Eye (tissue), 1 donor: ENCODE results near the gene GP1BA.

ENCODE experiments used
- DNase-seq: peaks from one replicate; pipeline ENCODE4 v3.0.0-alpha.2; 2015

The GP1BA gene

DNA sequence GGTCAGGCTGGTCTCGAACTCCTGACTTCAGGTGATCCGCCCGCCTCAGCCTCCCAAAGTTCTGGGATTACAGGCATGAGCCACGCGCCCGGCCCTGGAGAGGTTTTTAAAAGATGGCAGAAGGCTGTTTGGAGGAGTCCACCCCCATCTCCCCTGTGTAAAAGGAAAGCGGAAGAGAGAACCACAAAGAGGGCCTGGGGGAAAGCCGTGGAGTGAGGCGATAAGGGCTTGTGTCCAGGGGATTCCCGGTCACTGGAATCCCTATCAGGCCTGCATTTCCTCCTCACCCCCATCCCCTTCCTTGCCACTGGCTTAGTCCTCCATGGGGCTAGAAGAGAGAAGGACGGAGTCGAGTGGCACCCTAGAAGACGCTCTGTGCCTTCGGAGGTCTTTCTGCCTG, at the start of gene GP1BA:
GP1BA (plus strand) TSS at position 315 of the 400 bp plus-strand sequence. CDS start 328 bp downstream, outside the sequence.
- DNase-seq: no peak

DNA sequence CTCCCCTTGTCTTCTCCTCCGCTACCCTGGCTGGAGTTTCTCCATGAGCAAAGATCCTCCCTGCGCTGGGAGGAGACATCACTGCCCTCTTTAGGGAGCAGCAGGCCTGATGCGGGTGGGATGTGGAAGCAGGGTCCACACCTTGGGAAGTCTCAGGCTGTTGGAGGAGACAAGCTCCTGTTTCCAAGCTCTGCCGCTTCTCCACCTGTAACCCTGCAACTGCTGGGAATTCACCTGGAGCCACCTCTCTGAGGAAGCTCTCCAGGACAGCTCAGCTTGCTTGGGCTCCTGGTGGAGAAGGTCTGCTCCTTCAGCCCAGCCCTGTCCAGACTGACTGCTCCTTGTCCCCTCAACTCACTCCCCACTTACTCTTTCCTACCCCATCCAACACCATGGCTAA, 47.6 kb upstream of the GP1BA start:
- no peak for DNase-seq

GRCh38 chr17:4886830-4887229, 45.2 kb upstream of the GP1BA start:
- DNase-seq: no peak

DNA sequence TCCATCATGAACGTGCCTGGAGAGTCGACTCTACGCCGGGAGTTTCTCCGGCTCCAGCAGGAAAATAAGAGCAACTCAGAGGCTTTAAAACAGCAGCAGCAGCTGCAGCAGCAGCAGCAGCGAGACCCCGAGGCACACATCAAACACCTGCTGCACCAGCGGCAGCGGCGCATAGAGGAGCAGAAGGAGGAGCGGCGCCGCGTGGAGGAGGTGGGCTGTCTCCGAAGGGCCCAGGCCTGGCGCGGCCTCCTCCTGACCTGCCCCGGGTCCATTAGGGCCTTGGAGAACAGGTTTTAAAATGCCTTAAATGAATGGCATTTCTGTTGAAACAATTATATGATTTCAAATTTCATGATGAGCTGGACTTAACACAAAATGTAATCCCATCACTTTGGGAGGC, 44.5 kb upstream of the GP1BA start:
- DNase-seq: no peak

- DNase-seq: no peak
Observed at GRCh38 chr17:4891411-4892410, 40.4 kb upstream of the GP1BA start.

- no peak for DNase-seq
Observed at GRCh38 chr17:4892499-4893221, 39.4 kb upstream of the GP1BA start.

- DNase-seq: no peak
Observed at GRCh38 chr17:4893272-4893671, 38.8 kb upstream of the GP1BA start.

- no peak for DNase-seq
Observed at GRCh38 chr17:4893721-4894560, 38.1 kb upstream of the GP1BA start.

DNA sequence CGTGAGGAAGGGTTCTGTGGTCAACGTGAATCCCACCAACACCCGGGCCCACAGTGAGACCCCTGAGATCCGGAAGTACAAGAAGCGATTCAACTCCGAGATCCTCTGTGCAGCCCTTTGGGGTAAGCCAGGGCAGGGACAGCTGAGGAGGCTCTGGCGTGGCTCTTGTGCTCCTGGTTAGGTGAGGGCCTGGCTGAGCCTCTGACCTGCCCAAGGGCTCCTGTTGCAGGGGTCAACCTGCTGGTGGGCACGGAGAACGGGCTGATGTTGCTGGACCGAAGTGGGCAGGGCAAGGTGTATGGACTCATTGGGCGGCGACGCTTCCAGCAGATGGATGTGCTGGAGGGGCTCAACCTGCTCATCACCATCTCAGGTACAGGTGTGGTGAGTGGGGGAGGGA, 37.0 kb upstream of the GP1BA start:
- DNase-seq: no peak

- no peak for DNase-seq
Observed at GRCh38 chr17:4895657-4896331, 36.3 kb upstream of the GP1BA start.

DNA sequence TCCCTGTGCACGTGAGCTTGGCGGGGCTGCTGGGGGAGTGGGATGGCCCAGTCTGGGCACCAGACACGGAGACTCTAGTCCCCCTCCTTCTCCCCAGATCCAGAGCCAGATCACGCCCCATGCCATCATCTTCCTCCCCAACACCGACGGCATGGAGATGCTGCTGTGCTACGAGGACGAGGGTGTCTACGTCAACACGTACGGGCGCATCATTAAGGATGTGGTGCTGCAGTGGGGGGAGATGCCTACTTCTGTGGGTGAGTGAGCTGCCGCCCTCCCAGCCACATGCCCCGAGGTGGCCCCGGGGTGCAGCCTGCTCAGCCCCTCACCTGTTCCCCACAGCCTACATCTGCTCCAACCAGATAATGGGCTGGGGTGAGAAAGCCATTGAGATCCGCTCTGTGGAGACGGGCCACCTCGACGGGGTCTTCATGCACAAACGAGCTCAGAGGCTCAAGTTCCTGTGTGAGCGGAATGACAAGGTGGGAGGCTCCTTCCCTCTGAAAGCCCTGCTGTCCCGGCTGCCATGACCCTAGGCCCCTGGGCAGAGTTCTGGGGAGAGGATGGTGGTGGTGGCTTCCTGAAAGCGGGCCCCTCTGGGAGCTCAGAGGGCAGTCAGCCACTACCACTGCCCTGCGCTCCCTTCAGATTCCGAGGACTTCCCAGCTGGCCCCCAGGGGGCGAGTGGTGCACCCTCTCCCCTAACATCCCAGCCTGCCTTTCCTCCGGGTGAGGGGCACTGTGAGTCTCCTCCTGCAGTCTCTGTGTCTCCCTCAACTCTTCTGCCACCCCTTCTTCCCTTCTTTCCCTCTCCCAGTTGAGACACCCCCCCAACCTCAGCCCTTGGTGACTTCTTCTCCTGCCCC, 35.5 kb upstream of the GP1BA start:
- DNase-seq: no peak

DNA sequence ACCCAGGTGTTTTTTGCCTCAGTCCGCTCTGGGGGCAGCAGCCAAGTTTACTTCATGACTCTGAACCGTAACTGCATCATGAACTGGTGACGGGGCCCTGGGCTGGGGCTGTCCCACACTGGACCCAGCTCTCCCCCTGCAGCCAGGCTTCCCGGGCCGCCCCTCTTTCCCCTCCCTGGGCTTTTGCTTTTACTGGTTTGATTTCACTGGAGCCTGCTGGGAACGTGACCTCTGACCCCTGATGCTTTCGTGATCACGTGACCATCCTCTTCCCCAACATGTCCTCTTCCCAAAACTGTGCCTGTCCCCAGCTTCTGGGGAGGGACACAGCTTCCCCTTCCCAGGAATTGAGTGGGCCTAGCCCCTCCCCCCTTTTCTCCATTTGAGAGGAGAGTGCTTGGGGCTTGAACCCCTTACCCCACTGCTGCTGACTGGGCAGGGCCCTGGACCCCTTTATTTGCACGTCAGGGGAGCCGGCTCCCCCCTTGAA, 34.8 kb upstream of the GP1BA start:
- no peak for DNase-seq

DNA sequence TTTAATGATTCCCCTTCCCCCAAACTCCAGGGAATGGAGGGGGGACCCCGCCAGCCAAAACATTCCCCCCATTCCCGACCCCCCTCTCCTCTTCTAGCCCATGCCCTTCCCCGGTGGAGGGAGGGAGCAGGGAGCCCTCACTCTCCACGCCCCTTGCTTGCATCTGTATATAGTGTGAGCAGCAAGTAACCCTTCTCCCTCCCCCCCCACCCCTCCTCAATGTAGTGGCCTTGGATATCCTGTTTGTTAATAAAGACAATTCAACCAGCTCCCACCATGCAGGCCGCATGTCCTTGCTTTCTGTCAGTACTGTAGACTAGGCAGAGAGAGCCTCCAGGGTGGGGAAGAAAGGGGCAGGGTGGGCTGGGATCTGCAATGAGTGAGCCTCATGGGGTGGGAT, 34.3 kb upstream of the GP1BA start:
- DNase-seq: no peak

DNA sequence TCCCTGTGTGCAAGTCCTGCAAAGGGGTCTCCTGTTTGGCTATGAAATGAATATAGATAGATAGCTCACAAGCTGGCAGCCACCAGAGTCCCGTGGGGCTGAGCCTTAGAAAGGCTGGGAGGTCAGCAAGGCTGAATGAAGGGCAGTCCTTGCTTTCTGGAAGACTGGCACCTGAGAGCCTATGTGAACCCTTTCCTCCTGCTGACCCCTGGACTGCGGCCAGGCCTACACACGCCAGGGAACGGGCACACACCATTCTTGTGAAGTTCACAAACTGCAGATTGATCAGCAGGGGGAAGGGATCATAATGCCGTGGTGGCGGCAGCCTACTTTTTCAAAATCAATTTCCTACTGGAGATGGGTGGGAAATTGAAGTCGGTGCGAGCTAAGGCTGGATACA, 33.7 kb upstream of the GP1BA start:
- peak; percentile 12 for DNase-seq

DNA sequence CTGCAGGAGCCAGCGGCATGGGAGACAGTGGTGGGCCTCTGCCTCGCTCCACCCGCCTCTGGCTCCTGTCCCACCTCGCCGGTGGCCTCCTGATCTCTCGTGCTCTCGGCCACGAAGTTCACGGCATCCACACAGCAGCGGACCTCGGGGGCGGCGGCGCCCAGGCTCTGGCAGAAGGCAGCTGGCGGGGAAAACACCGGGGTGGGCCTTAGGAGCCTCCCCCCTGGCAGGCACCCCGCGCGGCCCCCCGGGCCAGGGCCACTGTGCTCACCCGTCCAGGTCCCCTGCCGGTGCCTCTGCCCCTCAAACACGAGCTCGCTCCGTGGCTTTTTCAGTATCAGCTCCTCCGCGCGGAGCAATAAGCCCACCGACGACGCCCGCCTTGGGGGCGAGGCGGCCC, 33.1 kb upstream of the GP1BA start:
- no peak for DNase-seq

DNA sequence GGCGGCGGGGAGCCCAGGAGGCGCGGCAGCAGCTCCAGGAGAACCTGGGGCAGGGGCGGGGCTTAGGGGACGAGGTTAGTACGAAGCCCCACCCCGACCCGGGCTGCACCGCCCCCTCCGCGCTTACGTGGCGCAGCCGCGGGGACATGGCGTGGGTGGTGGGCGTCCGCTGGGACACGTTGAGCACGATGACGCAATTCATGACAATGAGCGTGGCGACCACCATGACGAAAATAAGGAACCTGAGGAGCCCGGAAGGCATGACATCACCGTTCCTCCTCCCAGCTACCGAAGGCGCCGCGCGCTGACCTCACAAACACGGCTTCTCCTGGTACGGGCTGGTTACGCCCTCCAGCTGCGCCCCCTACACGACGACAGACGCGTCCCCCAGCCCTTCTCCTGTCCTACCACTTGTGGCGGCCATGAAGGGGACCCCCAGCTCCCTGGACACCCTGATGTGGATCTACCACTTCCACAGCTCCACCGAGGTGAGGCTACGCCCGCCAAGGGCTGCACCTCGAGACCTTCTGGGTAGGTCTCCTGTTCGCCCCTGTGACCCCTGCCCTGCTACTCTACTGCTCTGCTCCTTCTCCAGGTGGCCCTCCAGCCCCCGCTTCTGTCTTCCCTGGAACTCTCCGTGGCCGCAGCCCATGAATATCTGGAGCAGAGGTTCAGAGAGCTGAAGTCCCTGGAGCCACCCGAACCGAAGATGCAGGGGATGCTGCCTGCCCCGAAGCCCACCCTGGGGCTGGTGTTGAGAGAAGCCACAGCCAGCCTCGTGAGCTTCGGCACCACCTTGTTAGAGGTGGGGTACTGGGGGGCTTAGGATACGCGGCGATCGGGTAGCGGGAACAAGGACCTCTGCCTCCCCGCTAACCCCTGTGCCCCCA, 32.5 kb upstream of the GP1BA start, which contains the start of gene C17orf107:
C17orf107 (plus strand) TSS at position 196 of the 890 bp plus-strand sequence; CDS start at position 423, 227 bp downstream.
- DNase-seq: peak; percentile 86

GRCh38 chr17:4900231-4901107, 31.6 kb upstream of the GP1BA start:
- DNase-seq: peak; percentile 71

DNA sequence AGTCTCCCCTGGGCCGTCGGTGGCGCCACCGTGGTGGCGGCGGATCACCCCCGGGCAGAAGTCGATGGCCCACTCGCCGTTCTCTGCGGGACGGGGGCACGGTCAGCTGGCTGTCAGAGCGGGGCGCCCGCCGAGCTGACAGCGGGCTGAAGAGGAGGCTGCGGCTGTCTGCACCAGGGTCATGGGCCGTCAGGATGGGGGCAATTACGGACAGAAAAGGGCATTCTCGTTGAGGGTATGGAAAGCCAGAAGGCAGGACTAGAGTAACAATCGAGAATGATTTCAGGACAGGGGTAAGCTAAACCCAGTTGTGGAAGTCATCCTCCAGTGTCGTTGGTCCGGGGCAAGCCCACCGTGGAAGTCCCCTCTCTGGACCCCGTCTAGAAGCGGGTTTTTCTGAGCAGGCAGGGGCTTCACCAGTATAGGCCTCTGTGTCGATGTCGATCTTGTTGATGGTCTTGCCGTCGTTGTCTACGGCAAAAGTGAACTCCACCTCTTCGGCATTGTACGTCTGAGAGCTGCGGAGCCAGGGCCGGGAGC, 30.9 kb upstream of the GP1BA start:
- peak; percentile 51 for DNase-seq
